ENCODE measurements around the gene UGP2. TPM values are rescaled to one million over a fixed set of nuclear protein-coding genes. Genes with fewer than 3 reads are reported as not detected.

The UGP2 gene
- total and polyA plus RNA-seq, 2 of the 8 experiments (the other 6 are each of a cell fraction or from before 2014, with no cell fraction given), result 278 to 956 TPM

DNA sequence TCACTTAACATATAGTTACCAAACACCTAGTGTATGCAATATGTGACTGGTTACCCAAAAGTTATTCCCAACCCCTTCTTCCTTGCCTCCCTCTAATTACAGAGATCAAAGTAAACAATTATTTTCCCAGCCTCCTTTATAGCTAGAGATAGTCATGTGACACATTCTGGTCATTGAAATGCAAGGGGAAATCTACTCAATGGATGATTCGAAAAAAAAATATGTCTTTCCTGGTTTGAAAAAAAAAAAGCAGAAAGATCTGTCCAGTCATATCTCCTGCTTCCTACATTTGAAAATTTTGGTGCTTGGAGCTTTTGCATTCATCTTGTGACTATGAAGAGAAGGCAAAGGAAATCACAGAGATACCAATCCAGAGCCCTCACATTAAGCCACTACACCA, 27.6 kb upstream of the UGP2 start:
- Histone ChIP-seq H3K79me1 (ENCODE audit: low read depth, low read length) (no peaks in the 10 kb centered on the region), H4K20me1 (replicated peaks in 1 of 2; ENCODE audit: control insufficient read depth in 1 of 2, insufficient read depth in 2 of 2, low read length in 2 of 2) (no peaks in the 10 kb centered on the region), H4K91ac (replicated peaks; ENCODE audit: insufficient read length, low read length) (no peak overlapping the region), H2BK20ac (ENCODE audit: low read length) (no peak overlapping the region), H2BK12ac (ENCODE audit: low read depth, low read length) (no peak overlapping the region), H3K9me3 (ENCODE audit: insufficient read depth in 2 of 2, low read depth in 1 of 2, low read length in 1 of 2) (peaks cover 0 to 1% of the 10 kb centered on the region in 2 experiments; a peak in 1 of 4 replicates), H3K79me2 (ENCODE audit: control insufficient read depth in 1 of 2, insufficient read depth in 2 of 2, low read length in 2 of 2) (no peaks in the 10 kb centered on the region), H3K14ac (ENCODE audit: insufficient read length) (no peak overlapping the region), H3K4me2 (ENCODE audit: insufficient read depth in 1 of 2, low read depth in 2 of 2, low read length in 2 of 2) (no peak overlapping the region), H2AFZ (ENCODE audit: low read length) (no peak overlapping the region), H3K27me3 (replicated peaks in 1 of 4; ENCODE audit: control insufficient read depth in 3 of 4, extremely low read depth in 1 of 4, insufficient read depth in 3 of 4, low read length in 3 of 4) (peaks cover 0 to 1% (median 0%) of the 10 kb centered on the region in 4 experiments; a peak in 1 of 7 replicates), H2BK5ac (ENCODE audit: low read depth, low read length) (no peak overlapping the region), H4K8ac (ENCODE audit: extremely low read depth, insufficient read depth, low read length) (no peak overlapping the region), H3K18ac (ENCODE audit: extremely low read depth, low read length) (no peak overlapping the region), H2BK120ac (replicated peaks; ENCODE audit: low read depth, low read length) (no peak overlapping the region), H2BK15ac (ENCODE audit: low read length) (no peak overlapping the region), H3K4me1 (replicated peaks in 1 of 4; ENCODE audit: control insufficient read depth in 3 of 4, insufficient read depth in 4 of 4, low read length in 3 of 4) (peaks cover 0 to 3% (median 0%) of the 10 kb centered on the region in 4 experiments; a peak in 1 of 7 replicates), H3K4ac (replicated peaks; ENCODE audit: insufficient read length, low read depth, low read length) (no peak overlapping the region), H4K5ac (ENCODE audit: insufficient read length, low read depth, low read length) (no peak overlapping the region), H3K23ac (ENCODE audit: insufficient read length) (no peak overlapping the region), H3K9ac (replicated peaks in 1 of 4; ENCODE audit: extremely low read depth in 1 of 4, low read depth in 3 of 4, low read length in 3 of 4) (no peak overlapping the region), H3K4me3 (ENCODE audit: extremely low read depth in 1 of 4, insufficient read depth in 2 of 4, low read depth in 3 of 4, low read length in 4 of 4) (no peak overlapping the region), H3K56ac (replicated peaks; ENCODE audit: insufficient read length, low read depth, low read length) (no peak overlapping the region), H3K36me3 (ENCODE audit: control insufficient read depth in 2 of 4, insufficient read depth in 4 of 4, low read length in 3 of 4) (no peaks in the 10 kb centered on the region), H3K23me2 (ENCODE audit: low read depth, low read length) (no peaks in the 10 kb centered on the region), H2AK5ac (ENCODE audit: low read depth, low read length) (no peak overlapping the region), H3K27ac (ENCODE audit: low read depth, low read length) (no peak overlapping the region)
- FAIRE-seq (no peak), DNase-seq (ENCODE audit: low read depth in 1 of 2, low spot score in 2 of 2) (no peak)
- 95% methylated on average over 1 of the region's 1 CpG; no CpG with 5 or more reads in 1 of the 2 experiments for WGBS, 2 experiments (ENCODE audit: extremely low coverage in 1 of 2, insufficient coverage in 1 of 2, insufficient read length in 1 of 2, insufficient replicate concordance in 2 of 2, low coverage in 1 of 2, low lambda C conversion rate in 2 of 2, missing lambda C conversion rate in 1 of 2)
- POLR2A ChIA-PET (ENCODE audit: partially characterized antibody), result interaction anchor here (0.7 to 1.9 kb wide), 2 partner anchors 13 to 28 kb away, joined by 3 to 5 read pairs; no protein-coding TSS in a partner anchor
- CTCF ChIA-PET (ENCODE audit: partially characterized antibody), result interaction anchor here (0.6 to 0.7 kb wide), 2 partner anchors 13 to 39 kb away, joined by 3 to 4 read pairs; no protein-coding TSS in a partner anchor
- TF ChIP-seq SIRT6 (IDR thresholded peaks at IDR 0.05; ENCODE audit: low read length) (no peak), SUZ12 (IDR thresholded peaks at IDR 0.05; ENCODE audit: low read length) (no peak), MAFK (IDR thresholded peaks at IDR 0.05; ENCODE audit: low read depth, low read length) (no peak), BRCA1 (IDR thresholded peaks at IDR 0.05; ENCODE audit: low read depth, low read length) (no peak), GTF2F1 (IDR thresholded peaks at IDR 0.05; ENCODE audit: borderline replicate concordance, low read depth, low read length) (no peak), ASH2L (IDR thresholded peaks at IDR 0.05; ENCODE audit: low read length) (no peak), TEAD4 (IDR thresholded peaks at IDR 0.05; ENCODE audit: low read depth, low read length) (no peak), POLR2AphosphoS5 (IDR thresholded peaks at IDR 0.05; ENCODE audit: low read depth, low read length) (no peak), CBX5 (IDR thresholded peaks at IDR 0.05; ENCODE audit: low read depth, low read length) (no peak), MAX (IDR thresholded peaks at IDR 0.05) (no peak), BACH1 (IDR thresholded peaks at IDR 0.05; ENCODE audit: low read length) (no peak)
- TF ChIP-seq, protein P1, sequence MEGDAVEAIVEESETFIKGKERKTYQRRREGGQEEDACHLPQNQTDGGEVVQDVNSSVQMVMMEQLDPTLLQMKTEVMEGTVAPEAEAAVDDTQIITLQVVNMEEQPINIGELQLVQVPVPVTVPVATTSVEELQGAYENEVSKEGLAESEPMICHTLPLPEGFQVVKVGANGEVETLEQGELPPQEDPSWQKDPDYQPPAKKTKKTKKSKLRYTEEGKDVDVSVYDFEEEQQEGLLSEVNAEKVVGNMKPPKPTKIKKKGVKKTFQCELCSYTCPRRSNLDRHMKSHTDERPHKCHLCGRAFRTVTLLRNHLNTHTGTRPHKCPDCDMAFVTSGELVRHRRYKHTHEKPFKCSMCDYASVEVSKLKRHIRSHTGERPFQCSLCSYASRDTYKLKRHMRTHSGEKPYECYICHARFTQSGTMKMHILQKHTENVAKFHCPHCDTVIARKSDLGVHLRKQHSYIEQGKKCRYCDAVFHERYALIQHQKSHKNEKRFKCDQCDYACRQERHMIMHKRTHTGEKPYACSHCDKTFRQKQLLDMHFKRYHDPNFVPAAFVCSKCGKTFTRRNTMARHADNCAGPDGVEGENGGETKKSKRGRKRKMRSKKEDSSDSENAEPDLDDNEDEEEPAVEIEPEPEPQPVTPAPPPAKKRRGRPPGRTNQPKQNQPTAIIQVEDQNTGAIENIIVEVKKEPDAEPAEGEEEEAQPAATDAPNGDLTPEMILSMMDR (IDR thresholded peaks at IDR 0.05; ENCODE audit: control extremely low read depth in 1 of 3, insufficient read depth in 1 of 3, low read depth in 1 of 3, low read length in 3 of 3), result no peak

Data from H1 (cell line).